Spleen (tissue), 7 donors: Measurements from ENCODE around the gene SLC35C1.

ENCODE experiments used
- CTCF ChIP-seq, 11 experiments: fragments of 200-600 bp in 7 of 11; fragments of 450-650 bp in 4 of 11; sonication (generic) in 4 of 11; IDR thresholded peaks in 8 of 11; conservative IDR thresholded peaks in 3 of 11; 1 replicate in 7 of 11; 2 replicates in 4 of 11; pipeline versions ENCODE4 v1.4.0 to v1.8.0; 2016 to 2021; ENCODE audit warnings: antibody characterized with exemption in 11 of 11, inconsistent platforms in 4 of 11, mild to moderate bottlenecking in 1 of 11
- POLR2AphosphoS5 ChIP-seq, 3 donors: sonication (generic); formaldehyde crosslinking; IDR thresholded peaks; one replicate each; pipeline ENCODE4 v1.5.1; 2017; ENCODE audit warnings: antibody characterized with exemption in 3 of 3
- donor health status: DM: no; HTN: no; CAD: no; lungs with moderate emphysema.
- donor health status: DM: no; HTN: no; CAD: no.
- donor health status: DM: no; HTN: no; CAD: no.

GRCh38 chr11:45812581-45813548 is 7.9 kb downstream of the SLC35C1 start:
- TF ChIP-seq CTCF (IDR thresholded peaks at IDR 0.05 in 8 of 11, conservative IDR thresholded peaks at IDR 0.05 in 3 of 11) (no peak), POLR2AphosphoS5 (IDR thresholded peaks at IDR 0.05) (no peak)
